PC-9 (cell line): ENCODE data around the gene MBNL2.

ENCODE experiments used
- EZH2 ChIP-seq: fragments of 200-600 bp; sonication (generic); IDR thresholded peaks from 2 replicates; pipeline ENCODE4 v1.8.0; 2017; ENCODE audit warnings: antibody characterized with exemption, low read depth
- TF ChIP-seq, protein P1 (sequence below): fragments of 200-600 bp; sonication (generic); conservative IDR thresholded peaks from 2 replicates; pipeline ENCODE4 v1.6.1; 2017; ENCODE audit warnings: mixed run types, antibody characterized with exemption, mild to moderate bottlenecking, moderate library complexity

GRCh38 chr13:97231118-97231828 lies 9.1 kb downstream of the MBNL2 start:
- TF ChIP-seq, protein P1, sequence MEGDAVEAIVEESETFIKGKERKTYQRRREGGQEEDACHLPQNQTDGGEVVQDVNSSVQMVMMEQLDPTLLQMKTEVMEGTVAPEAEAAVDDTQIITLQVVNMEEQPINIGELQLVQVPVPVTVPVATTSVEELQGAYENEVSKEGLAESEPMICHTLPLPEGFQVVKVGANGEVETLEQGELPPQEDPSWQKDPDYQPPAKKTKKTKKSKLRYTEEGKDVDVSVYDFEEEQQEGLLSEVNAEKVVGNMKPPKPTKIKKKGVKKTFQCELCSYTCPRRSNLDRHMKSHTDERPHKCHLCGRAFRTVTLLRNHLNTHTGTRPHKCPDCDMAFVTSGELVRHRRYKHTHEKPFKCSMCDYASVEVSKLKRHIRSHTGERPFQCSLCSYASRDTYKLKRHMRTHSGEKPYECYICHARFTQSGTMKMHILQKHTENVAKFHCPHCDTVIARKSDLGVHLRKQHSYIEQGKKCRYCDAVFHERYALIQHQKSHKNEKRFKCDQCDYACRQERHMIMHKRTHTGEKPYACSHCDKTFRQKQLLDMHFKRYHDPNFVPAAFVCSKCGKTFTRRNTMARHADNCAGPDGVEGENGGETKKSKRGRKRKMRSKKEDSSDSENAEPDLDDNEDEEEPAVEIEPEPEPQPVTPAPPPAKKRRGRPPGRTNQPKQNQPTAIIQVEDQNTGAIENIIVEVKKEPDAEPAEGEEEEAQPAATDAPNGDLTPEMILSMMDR, result no peak
- no peak for TF ChIP-seq EZH2
